Testis (tissue), 3 donors: ENCODE results near the gene LIF. TPM values are rescaled to one million over a fixed set of nuclear protein-coding genes. Genes with fewer than 3 reads are reported as not detected.

Experiments used
- DNase-seq: peaks from one replicate; pipeline ENCODE4 v3.0.0-alpha.2; 2019
- H3K27ac ChIP-seq, 2 donors: fragments of 200-600 bp; sonication (generic); one replicate each; pipeline ENCODE4 v1.5.1; 2019
- H3K27me3 ChIP-seq: fragments of 200-600 bp; sonication (generic); one replicate; pipeline ENCODE4 v1.5.1; 2019
- H3K36me3 ChIP-seq: fragments of 200-600 bp; sonication (generic); one replicate; pipeline ENCODE4 v1.5.1; 2017; ENCODE audit warnings: low read depth; ENCODE audit errors: missing control alignments
- H3K4me1 ChIP-seq: fragments of 200-600 bp; sonication (generic); one replicate; pipeline ENCODE4 v1.5.1; 2019
- H3K4me3 ChIP-seq, 2 donors: fragments of 200-600 bp; sonication (generic); one replicate each; pipeline ENCODE4 v1.5.1; 2017 to 2019
- H3K9me3 ChIP-seq: fragments of 200-600 bp; sonication (generic); one replicate; pipeline ENCODE4 v1.5.1; 2017
- POLR2A ChIP-seq: fragments of 450-650 bp; IDR thresholded peaks from one replicate; pipeline ENCODE4 v1.6.1; 2017; ENCODE audit warnings: antibody characterized with exemption, mild to moderate bottlenecking, moderate library complexity
- WGBS, 2 donors: methylation state at CpG; one replicate each; pipeline ENCODE4 v1.1.5; 2018; 5-methylcytosine and 5-hydroxymethylcytosine counted together
- intact Hi-C: fragments of 100-400 bp; cut with DNase I; formaldehyde crosslinking; loops from one replicate; pipeline ENCODE4 v1.15.1; 2023; ENCODE audit warnings: low total_unique reads
- polyA plus RNA-seq: library from polyadenylated mRNA; stranded (reverse); fragments of 350-450 nt; fragmentation: Illumina TruSeq; extraction: RNeasy Lipid Tissue Mini Kit (QIAGEN cat#74804); gene quantifications from one replicate; pipeline ENCODE4 v1.2.3, GENCODE V29; 2014; ENCODE audit warnings: low read depth, low replicate concordance; ENCODE audit not compliant: insufficient read depth
- total RNA-seq, 2 donors: library from RNA; depleted of rRNA; stranded (reverse); fragments of >200 nt; gene quantifications; one replicate each; pipeline ENCODE4 v1.2.3, GENCODE V29; 2016
- TF ChIP-seq, protein P1 (sequence below), 3 experiments: fragments of 450-650 bp in 2 of 3; fragments of 200-600 bp in 1 of 3; sonication (generic) in 1 of 3; IDR thresholded peaks; one replicate each; pipeline ENCODE4 v1.5.1; 2016 to 2019; ENCODE audit warnings: antibody characterized with exemption in 3 of 3, mild to moderate bottlenecking in 2 of 3, moderate library complexity in 1 of 3

LIF gene
- total and polyA plus RNA-seq, 3 donors from 2014 or later, result 0.08 to 1.4 (median 1.4) TPM

DNA sequence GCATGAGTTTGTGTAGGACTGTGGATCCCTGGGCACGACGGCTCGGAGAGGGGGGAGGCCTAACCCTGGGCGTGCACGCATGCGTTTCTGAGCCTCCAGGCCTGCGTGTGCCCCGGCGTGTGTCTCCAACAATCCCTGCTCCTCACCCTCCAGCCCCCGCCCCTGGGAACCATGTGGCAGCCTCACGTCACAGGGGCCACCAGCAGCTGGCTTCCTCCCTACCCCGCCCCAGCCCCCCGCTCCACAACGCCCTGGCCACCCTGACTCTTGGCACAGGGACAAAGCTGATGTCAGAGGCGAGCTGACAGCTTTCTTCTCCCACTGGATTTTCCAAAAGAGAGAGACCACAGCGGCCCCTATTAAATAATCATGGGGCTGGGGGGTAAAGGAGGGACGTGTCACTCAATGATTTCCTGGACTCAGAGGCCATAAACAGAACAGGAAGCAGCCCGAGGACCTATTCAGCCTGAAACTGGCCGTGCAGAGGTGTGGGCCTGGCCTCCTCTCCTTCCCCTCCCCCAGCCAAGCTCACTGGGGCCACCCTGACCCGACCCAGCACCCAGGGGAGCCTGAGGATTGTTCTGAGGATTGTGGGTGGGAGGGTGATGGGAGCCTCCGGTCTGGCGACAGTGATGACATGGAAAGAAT, 6.8 kb upstream of the LIF start:
- Histone ChIP-seq H3K27ac (no peak overlapping the region), H3K4me1 (peaks cover 14% of the 10 kb centered on the region), H3K4me3 (no peak overlapping the region), H3K9me3 (no peaks in the 10 kb centered on the region), H3K27me3 (no peaks in the 10 kb centered on the region), H3K36me3 (no peaks in the 10 kb centered on the region)
- intact Hi-C loops, result no loop called here
- WGBS, 2 donors, result 67 to 73% methylated on average over 14 to 21 of the region's 22 CpGs
- no peak for TF ChIP-seq POLR2A
- TF ChIP-seq, protein P1, sequence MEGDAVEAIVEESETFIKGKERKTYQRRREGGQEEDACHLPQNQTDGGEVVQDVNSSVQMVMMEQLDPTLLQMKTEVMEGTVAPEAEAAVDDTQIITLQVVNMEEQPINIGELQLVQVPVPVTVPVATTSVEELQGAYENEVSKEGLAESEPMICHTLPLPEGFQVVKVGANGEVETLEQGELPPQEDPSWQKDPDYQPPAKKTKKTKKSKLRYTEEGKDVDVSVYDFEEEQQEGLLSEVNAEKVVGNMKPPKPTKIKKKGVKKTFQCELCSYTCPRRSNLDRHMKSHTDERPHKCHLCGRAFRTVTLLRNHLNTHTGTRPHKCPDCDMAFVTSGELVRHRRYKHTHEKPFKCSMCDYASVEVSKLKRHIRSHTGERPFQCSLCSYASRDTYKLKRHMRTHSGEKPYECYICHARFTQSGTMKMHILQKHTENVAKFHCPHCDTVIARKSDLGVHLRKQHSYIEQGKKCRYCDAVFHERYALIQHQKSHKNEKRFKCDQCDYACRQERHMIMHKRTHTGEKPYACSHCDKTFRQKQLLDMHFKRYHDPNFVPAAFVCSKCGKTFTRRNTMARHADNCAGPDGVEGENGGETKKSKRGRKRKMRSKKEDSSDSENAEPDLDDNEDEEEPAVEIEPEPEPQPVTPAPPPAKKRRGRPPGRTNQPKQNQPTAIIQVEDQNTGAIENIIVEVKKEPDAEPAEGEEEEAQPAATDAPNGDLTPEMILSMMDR (IDR thresholded peaks at IDR 0.05), result no peak
- peak; percentile 53 for DNase-seq

DNA sequence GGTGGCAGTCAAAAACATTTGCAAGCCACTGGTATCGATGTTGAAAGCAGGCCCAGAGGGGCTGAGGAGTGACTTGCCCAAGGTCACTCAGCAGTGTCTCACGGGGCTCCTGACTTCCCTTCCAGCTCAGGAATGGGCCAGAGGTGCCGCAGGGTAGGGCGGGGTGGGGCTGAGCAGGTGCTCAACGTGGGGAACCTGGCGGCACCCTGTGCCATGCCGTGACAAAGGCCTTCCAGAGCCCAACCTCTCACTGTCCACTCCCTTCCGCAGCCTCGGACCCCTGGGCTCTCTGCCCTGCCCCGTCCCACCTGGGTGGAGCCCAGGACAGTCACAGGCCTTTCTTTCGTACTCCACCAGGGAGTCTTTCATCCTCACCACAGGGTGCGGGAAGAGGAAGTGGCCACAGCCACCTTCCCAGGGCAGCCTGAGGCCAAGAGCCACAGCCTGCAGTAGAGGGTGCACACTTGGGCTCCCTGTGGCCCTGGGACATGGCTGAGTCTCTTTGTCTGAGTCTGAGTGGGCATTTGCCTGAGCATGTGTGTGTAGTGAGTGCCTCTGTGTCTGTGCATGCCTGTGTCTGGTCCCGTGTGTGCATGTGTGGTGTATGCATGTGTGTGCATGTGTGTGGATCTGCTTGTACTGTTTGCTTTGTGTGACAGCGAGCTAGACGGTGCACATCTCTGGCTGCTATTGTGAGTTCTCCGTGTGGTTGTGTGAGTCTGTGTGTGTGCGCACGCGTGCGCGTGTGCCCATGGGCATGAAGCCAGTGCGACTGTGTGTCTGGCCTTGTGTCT, 6.0 kb upstream of the LIF start:
- TF ChIP-seq, protein P1 (IDR thresholded peaks at IDR 0.05), result no peak
- TF ChIP-seq POLR2A, result no peak
- no peak overlapping the region for H3K4me3 ChIP-seq
- H3K27me3 ChIP-seq, result no peaks in the 10 kb centered on the region
- peaks cover 14% of the 10 kb centered on the region for H3K4me1 ChIP-seq
- H3K27ac ChIP-seq, result no peak overlapping the region
- no peaks in the 10 kb centered on the region for H3K36me3 ChIP-seq
- intact Hi-C loops, result no loop called here
- WGBS, 2 donors, result 80 to 83% methylated on average over 12 to 22 of the region's 22 CpGs
- no peak for DNase-seq
- H3K9me3 ChIP-seq, result no peaks in the 10 kb centered on the region

DNA sequence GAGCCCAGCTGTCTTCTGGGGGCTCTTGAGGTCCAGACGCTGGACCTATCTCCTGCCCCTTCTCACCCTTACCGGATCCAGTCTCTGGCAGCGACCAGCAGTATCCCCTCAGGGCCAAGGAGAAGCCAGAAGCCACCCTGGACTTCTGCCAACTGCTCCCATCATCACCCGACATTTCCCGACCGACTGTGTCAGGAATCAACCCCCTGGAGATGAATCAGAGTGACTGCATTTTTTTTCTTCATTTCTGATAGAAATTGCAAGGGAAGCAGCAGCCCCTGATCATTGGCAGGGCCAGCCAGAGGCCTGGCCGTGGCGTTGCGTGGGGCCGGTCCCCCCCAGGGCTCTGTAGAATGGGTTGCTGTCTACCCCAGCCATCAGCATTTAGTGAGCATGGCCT, 5.2 kb upstream of the LIF start:
- no peaks in the 10 kb centered on the region for H3K36me3 ChIP-seq
- no peaks in the 10 kb centered on the region for H3K27me3 ChIP-seq
- intact Hi-C loops, result no loop called here
- no peak for DNase-seq
- no peaks in the 10 kb centered on the region for H3K9me3 ChIP-seq
- 78 to 87% methylated on average over 10 of the region's 10 CpGs for WGBS, 2 donors
- H3K4me1 ChIP-seq, result peaks cover 18% of the 10 kb centered on the region
- H3K27ac ChIP-seq, result no peak overlapping the region
- no peak overlapping the region for H3K4me3 ChIP-seq
- TF ChIP-seq, protein P1 (IDR thresholded peaks at IDR 0.05), result no peak
- TF ChIP-seq POLR2A, result no peak

DNA sequence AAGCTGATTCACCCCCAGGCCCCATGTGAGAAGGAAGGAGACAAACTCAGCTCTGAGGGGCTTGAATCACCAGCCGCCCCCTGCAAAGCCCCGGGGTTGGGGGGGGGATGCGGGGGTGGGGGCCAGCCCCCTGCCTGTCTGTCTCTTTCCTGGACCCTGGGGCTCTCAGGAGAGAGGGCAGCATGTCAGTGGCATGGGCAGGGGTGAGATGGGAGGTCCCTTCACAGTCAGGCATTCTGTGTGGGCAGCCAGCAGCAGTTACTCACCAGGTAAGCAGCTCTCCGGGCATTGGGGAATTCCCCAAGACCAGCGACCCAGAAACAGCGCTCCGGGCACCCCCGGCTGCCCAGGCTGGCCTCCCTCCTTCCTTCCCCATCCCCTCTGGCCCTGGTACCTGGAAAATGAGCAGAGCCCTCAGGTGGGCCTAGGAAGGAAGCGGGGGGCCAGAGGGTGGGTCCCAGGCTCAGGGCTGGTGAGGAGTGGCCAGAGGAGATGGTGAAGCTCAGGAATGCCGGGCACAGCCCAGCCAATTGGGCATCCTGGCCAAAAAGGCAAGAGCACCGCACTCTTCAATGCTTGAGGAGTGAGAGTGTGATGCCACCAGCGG, 4.2 kb upstream of the LIF start:
- WGBS, 2 donors, result 79 to 85% methylated on average over 9 to 12 of the region's 12 CpGs
- H3K27ac ChIP-seq, result no peak overlapping the region
- H3K4me1 ChIP-seq, result peaks cover 17% of the 10 kb centered on the region
- H3K36me3 ChIP-seq, result no peaks in the 10 kb centered on the region
- DNase-seq, result no peak
- H3K4me3 ChIP-seq, result no peak overlapping the region
- TF ChIP-seq, protein P1 (IDR thresholded peaks at IDR 0.05), result no peak
- no peaks in the 10 kb centered on the region for H3K9me3 ChIP-seq
- intact Hi-C loops, result no loop called here
- no peaks in the 10 kb centered on the region for H3K27me3 ChIP-seq
